ENCODE measurements around the gene TRIM46.

The TRIM46 gene

GRCh38 chr1:155183775-155184221 lies 10.1 kb downstream of the TRIM46 start:
- no peak for DNase-seq (ENCODE audit: low spot score)
- no peak for TF ChIP-seq CTCF (IDR thresholded peaks at IDR 0.05; ENCODE audit: borderline replicate concordance, control extremely low read depth, extremely low read depth, insufficient read depth, missing control alignments)
- in situ Hi-C loops (cut with MboI; ENCODE audit: low sequenced_read_pairs, unreplicated experiment), result no loop called here

GRCh38 chr1:155184351-155184811 lies 10.7 kb downstream of the TRIM46 start:
- TF ChIP-seq CTCF (IDR thresholded peaks at IDR 0.05; ENCODE audit: borderline replicate concordance, control extremely low read depth, extremely low read depth, insufficient read depth, missing control alignments), result no peak
- no peak for DNase-seq (ENCODE audit: low spot score)
- in situ Hi-C loops (cut with MboI; ENCODE audit: low sequenced_read_pairs, unreplicated experiment), result no loop called here

GRCh38 chr1:155184835-155185782 lies 11.5 kb downstream of the TRIM46 start:
- peak; percentile 86 for DNase-seq (ENCODE audit: low spot score)
- in situ Hi-C loops (cut with MboI; ENCODE audit: low sequenced_read_pairs, unreplicated experiment), result no loop called here
- no peak for TF ChIP-seq CTCF (IDR thresholded peaks at IDR 0.05; ENCODE audit: borderline replicate concordance, control extremely low read depth, extremely low read depth, insufficient read depth, missing control alignments)

- TF ChIP-seq CTCF (IDR thresholded peaks at IDR 0.05; ENCODE audit: borderline replicate concordance, control extremely low read depth, extremely low read depth, insufficient read depth, missing control alignments), result no peak
- no peak for DNase-seq (ENCODE audit: low spot score)
- in situ Hi-C loops (cut with MboI; ENCODE audit: low sequenced_read_pairs, unreplicated experiment), result no loop called here
Observed at GRCh38 chr1:155185783-155186066, 12.1 kb downstream of the TRIM46 start.

GRCh38 chr1:155186067-155186793 lies 12.6 kb downstream of the TRIM46 start:
- no peak for TF ChIP-seq CTCF (IDR thresholded peaks at IDR 0.05; ENCODE audit: borderline replicate concordance, control extremely low read depth, extremely low read depth, insufficient read depth, missing control alignments)
- in situ Hi-C loops (cut with MboI; ENCODE audit: low sequenced_read_pairs, unreplicated experiment), result no loop called here
- no peak for DNase-seq (ENCODE audit: low spot score)

- in situ Hi-C loops (cut with MboI; ENCODE audit: low sequenced_read_pairs, unreplicated experiment), result no loop called here
- no peak for TF ChIP-seq CTCF (IDR thresholded peaks at IDR 0.05; ENCODE audit: borderline replicate concordance, control extremely low read depth, extremely low read depth, insufficient read depth, missing control alignments)
- DNase-seq (ENCODE audit: low spot score), result no peak
Observed at GRCh38 chr1:155186794-155187455, 13.3 kb downstream of the TRIM46 start.

All from GM13976 (cell line).